ENCODE measurements around the gene CEP112. TPM values are rescaled to one million over a fixed set of nuclear protein-coding genes. Genes with fewer than 3 reads are reported as not detected.

Gene CEP112
- total and polyA plus RNA-seq, 2 of the 8 experiments (the other 6 are each of a cell fraction or from before 2014, with no cell fraction given), result 0.62 to 3.1 TPM

DNA sequence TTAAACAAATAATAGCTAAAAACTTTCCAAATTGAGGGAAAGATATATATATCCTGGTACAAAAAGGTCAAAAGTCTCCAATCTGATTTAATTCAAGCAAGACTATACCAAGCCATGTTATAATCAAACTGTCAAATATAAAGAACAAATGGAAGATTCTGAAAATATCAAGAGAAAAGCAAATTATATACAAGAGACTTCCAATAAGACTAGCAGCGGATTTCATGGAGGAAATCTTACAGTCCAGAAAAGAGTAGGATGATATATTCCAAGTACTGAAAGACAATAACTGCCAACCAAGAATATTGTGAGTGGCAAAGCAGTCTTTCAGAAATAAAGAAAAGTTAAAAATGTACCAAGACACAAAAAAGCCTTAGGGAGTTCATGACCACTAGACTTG is 102.2 kb downstream of the CEP112 start (continued):
- TF ChIP-seq CHD7 (IDR thresholded peaks at IDR 0.05; ENCODE audit: insufficient replicate concordance, low read length), result no peak
- TF ChIP-seq, protein P1, sequence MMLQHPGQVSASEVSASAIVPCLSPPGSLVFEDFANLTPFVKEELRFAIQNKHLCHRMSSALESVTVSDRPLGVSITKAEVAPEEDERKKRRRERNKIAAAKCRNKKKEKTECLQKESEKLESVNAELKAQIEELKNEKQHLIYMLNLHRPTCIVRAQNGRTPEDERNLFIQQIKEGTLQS (IDR thresholded peaks at IDR 0.05; ENCODE audit: insufficient read depth, low read depth, low read length), result no peak
- TF ChIP-seq RBBP5 (IDR thresholded peaks at IDR 0.05; ENCODE audit: borderline replicate concordance, low read depth, low read length), result no peak
- no peak for TF ChIP-seq HDAC6 (IDR thresholded peaks at IDR 0.05; ENCODE audit: low read depth, low read length)
- no peak for TF ChIP-seq SRF (IDR thresholded peaks at IDR 0.05; ENCODE audit: low read depth, low read length)

Data from H1 (cell line).